Activated T-cell treated with anti-CD3 and anti-CD28 coated beads for 48 hours (primary cell): ENCODE results near the gene LRRC28.

Source experiments
- DNase-seq: peaks from one replicate; pipeline ENCODE4 v3.0.0-alpha.2; 2020; ENCODE audit warnings: low read depth

Gene LRRC28

GRCh38 chr15:99436542-99437314 lies 185.4 kb downstream of the LRRC28 start:
- no peak for DNase-seq

- no peak for DNase-seq
Observed at GRCh38 chr15:99437315-99438223, 186.3 kb downstream of the LRRC28 start.

- no peak for DNase-seq
Observed at GRCh38 chr15:99438224-99438585, 186.9 kb downstream of the LRRC28 start.

- DNase-seq, result no peak
Observed at GRCh38 chr15:99438691-99439523, 187.6 kb downstream of the LRRC28 start.

GRCh38 chr15:99439524-99439835 lies 188.2 kb downstream of the LRRC28 start:
- DNase-seq, result no peak

- no peak for DNase-seq
Observed at GRCh38 chr15:99440029-99440428, 188.7 kb downstream of the LRRC28 start.
